SK-N-SH (cell line): ENCODE results near the gene CLK4. TPM values are rescaled to one million over a fixed set of nuclear protein-coding genes. Genes with fewer than 3 reads are reported as not detected.
A peak's percentile ranks its signal among the peaks of the same experiment; 100 is the strongest.

Source experiments
- CTCF ChIA-PET: fragments of 300-600, 350-600 bp; formaldehyde crosslinking; extraction: SDS; loops from one replicate; lab custom pipeline; 2021; lab: Yijun Ruan, JAX
- POLR2A ChIA-PET: fragments of 350-600 bp; sonication (Branson Sonifier 250); formaldehyde crosslinking; extraction: SDS; loops from one replicate; lab custom pipeline; 2020; ENCODE audit warnings: antibody characterized with exemption, inconsistent platforms; lab: Yijun Ruan, JAX
- DNase-seq: peaks from one replicate; pipeline ENCODE4 v3.0.0; 2012
- H2AFZ ChIP-seq: fragments of 200-600 bp; sonication (generic); 2 replicates; pipeline ENCODE4 v1.8.1; 2016; ENCODE audit warnings: antibody characterized with exemption, mild to moderate bottlenecking, low read depth
- H3F3A ChIP-seq: fragments of 200-600 bp; sonication (generic); replicated peaks from 2 replicates; pipeline ENCODE3; 2016; ENCODE audit warnings: antibody characterized with exemption, mild to moderate bottlenecking; ENCODE audit not compliant: insufficient read depth
- H3K27ac ChIP-seq, 2 experiments: fragments of 200-500 bp in 1 of 2; fragments of 200-600 bp in 1 of 2; sonication (Bioruptor generic) in 1 of 2; sonication (generic), shearing (Covaris generic) in 1 of 2; 2 replicates each; pipeline versions ENCODE4 v1.5.1 to v1.6.1; 2014 to 2016; ENCODE audit warnings: low read depth in 2 of 2, inconsistent platforms in 1 of 2, low read length in 1 of 2, mild to moderate bottlenecking in 1 of 2, mixed read lengths in 1 of 2
- H3K27me3 ChIP-seq: fragments of 200-600 bp; sonication (generic), shearing (Covaris generic); 2 replicates; pipeline ENCODE4 v1.6.1; 2016; ENCODE audit warnings: mixed run types; ENCODE audit not compliant: insufficient read depth
- H3K36me3 ChIP-seq, 2 experiments: fragments of 200-500 bp in 1 of 2; fragments of 200-600 bp in 1 of 2; sonication (Bioruptor generic) in 1 of 2; sonication (generic) in 1 of 2; replicated peaks in 1 of 2; 2 replicates each; pipeline versions ENCODE3 to v1.5.1; 2014 to 2016; ENCODE audit warnings: low read length in 1 of 2, mild to moderate bottlenecking in 1 of 2; ENCODE audit not compliant: insufficient read depth in 2 of 2, control insufficient read depth in 1 of 2
- H3K4me1 ChIP-seq, 2 experiments: fragments of 200-500 bp in 1 of 2; fragments of 200-600 bp in 1 of 2; sonication (Bioruptor generic) in 1 of 2; sonication (generic), shearing (Covaris generic) in 1 of 2; 2 replicates each; pipeline versions ENCODE4 v1.5.1 to v1.6.1; 2014 to 2016; ENCODE audit warnings: low read depth in 1 of 2, low read length in 1 of 2, mixed run types in 1 of 2; ENCODE audit not compliant: insufficient read depth in 2 of 2, control insufficient read depth in 1 of 2
- H3K4me2 ChIP-seq: fragments of 200-600 bp; sonication (generic), shearing (Covaris generic); 2 replicates; pipeline ENCODE4 v1.6.1; 2017; ENCODE audit warnings: mixed run types
- H3K4me3 ChIP-seq, 2 experiments: fragments of 200-500 bp in 1 of 2; fragments of 200-600 bp in 1 of 2; sonication (Bioruptor generic) in 1 of 2; sonication (generic), shearing (Covaris generic) in 1 of 2; 2 replicates each; pipeline versions ENCODE4 v1.5.1 to v1.8.1; 2014 to 2016; ENCODE audit warnings: low read depth in 2 of 2, inconsistent platforms in 1 of 2, low read length in 1 of 2, mild to moderate bottlenecking in 1 of 2, mixed read lengths in 1 of 2, moderate library complexity in 1 of 2
- H3K79me2 ChIP-seq: fragments of 200-600 bp; sonication (generic); 2 replicates; pipeline ENCODE4 v1.8.1; 2017; ENCODE audit warnings: mild to moderate bottlenecking; ENCODE audit not compliant: insufficient read depth
- H3K9ac ChIP-seq: fragments of 200-600 bp; sonication (generic); 2 replicates; pipeline ENCODE4 v1.6.1; 2017; ENCODE audit warnings: mixed run types
- H3K9me2 ChIP-seq: fragments of 200-600 bp; sonication (generic); 2 replicates; pipeline ENCODE4 v1.6.1; 2017; ENCODE audit warnings: mixed run types
- H3K9me3 ChIP-seq: fragments of 200-600 bp; sonication (generic); 2 replicates; pipeline ENCODE4 v1.6.1; 2017; ENCODE audit warnings: mixed run types, mild to moderate bottlenecking, moderate library complexity
- H4K20me1 ChIP-seq: fragments of 200-600 bp; sonication (generic); 2 replicates; pipeline ENCODE4 v1.6.1; 2017; ENCODE audit warnings: mild to moderate bottlenecking, mixed run types; ENCODE audit not compliant: insufficient read depth
- CHD2 ChIP-seq: fragments of 150-350 bp; IDR thresholded peaks from 2 replicates; pipeline ENCODE4 v1.6.1; 2018; ENCODE audit warnings: low read length; ENCODE audit not compliant: partially characterized antibody
- CTCF ChIP-seq: fragments of 200-600 bp; sonication (generic); IDR thresholded peaks from 2 replicates; pipeline ENCODE4 v1.6.1; 2017; ENCODE audit warnings: antibody characterized with exemption, mild to moderate bottlenecking, moderate library complexity
- EP300 ChIP-seq, 2 experiments: IDR thresholded peaks; 2 replicates each; pipeline versions ENCODE4 v1.4.0 to v1.6.1; 2012; ENCODE audit warnings: borderline replicate concordance in 1 of 2, low read depth in 1 of 2, low read length in 1 of 2
- EZH2phosphoT487 ChIP-seq: fragments of 200-600 bp; sonication (generic); IDR thresholded peaks from 2 replicates; pipeline ENCODE4 v1.6.1; 2017; ENCODE audit warnings: low read depth, mixed run types, mild to moderate bottlenecking, antibody characterized with exemption, moderate library complexity, borderline replicate concordance
- GABPA ChIP-seq: IDR thresholded peaks from 2 replicates; pipeline ENCODE4 v1.4.0; 2012; ENCODE audit warnings: low read depth, mild to moderate bottlenecking
- GATA2 ChIP-seq: sonication (generic); formaldehyde crosslinking; IDR thresholded peaks from 2 replicates; pipeline ENCODE4 v1.5.0; 2020; ENCODE audit warnings: mild to moderate bottlenecking, missing genetic modification reagents
- IRF3 ChIP-seq: fragments of 150-350 bp; IDR thresholded peaks from 2 replicates; pipeline ENCODE4 v1.6.1; 2016; ENCODE audit warnings: mild to moderate bottlenecking, low read depth, low read length
- JUND ChIP-seq: IDR thresholded peaks from 2 replicates; pipeline ENCODE4 v1.4.0; 2012
- NFIC ChIP-seq: IDR thresholded peaks from 2 replicates; pipeline ENCODE4 v1.4.0; 2012; ENCODE audit warnings: borderline replicate concordance
- POLR2AphosphoS5 ChIP-seq: IDR thresholded peaks from 2 replicates; pipeline ENCODE4 v1.6.1; 2012; ENCODE audit warnings: low read depth, low read length
- RAD21 ChIP-seq: IDR thresholded peaks from 2 replicates; pipeline ENCODE4 v1.6.1; 2012; ENCODE audit warnings: mild to moderate bottlenecking, low read length
- RCOR1 ChIP-seq: fragments of 150-350 bp; IDR thresholded peaks from 2 replicates; pipeline ENCODE4 v1.6.1; 2017; ENCODE audit warnings: antibody characterized with exemption, low read length
- REST ChIP-seq: IDR thresholded peaks from 2 replicates; pipeline ENCODE4 v1.6.1; 2012; ENCODE audit warnings: mild to moderate bottlenecking, low read depth, low read length, moderate library complexity
- RXRA ChIP-seq: IDR thresholded peaks from 2 replicates; pipeline ENCODE4 v1.4.0; 2012; ENCODE audit warnings: low read depth, mild to moderate bottlenecking, borderline replicate concordance
- SIN3A ChIP-seq: IDR thresholded peaks from 2 replicates; pipeline ENCODE4 v1.6.1; 2012; ENCODE audit warnings: low read depth, mild to moderate bottlenecking, low read length, moderate library complexity, borderline replicate concordance
- SMC3 ChIP-seq: IDR thresholded peaks from 2 replicates; pipeline ENCODE4 v1.6.1; 2012; ENCODE audit warnings: low read depth, low read length, improper control_type of control experiment
- TAF1 ChIP-seq: IDR thresholded peaks from 2 replicates; pipeline ENCODE4 v1.6.1; 2012; ENCODE audit warnings: low read depth, mild to moderate bottlenecking, low read length, moderate library complexity, borderline replicate concordance
- TCF12 ChIP-seq: IDR thresholded peaks from 2 replicates; pipeline ENCODE4 v1.4.0; 2012
- TEAD4 ChIP-seq: IDR thresholded peaks from 2 replicates; pipeline ENCODE4 v1.4.0; 2012; ENCODE audit warnings: mild to moderate bottlenecking, borderline replicate concordance; ENCODE audit not compliant: insufficient read depth
- USF2 ChIP-seq: fragments of 150-350 bp; IDR thresholded peaks from 2 replicates; pipeline ENCODE4 v1.6.1; 2017; ENCODE audit warnings: antibody characterized with exemption, low read length, low read depth, borderline replicate concordance
- ZBTB33 ChIP-seq: IDR thresholded peaks from 2 replicates; pipeline ENCODE4 v1.4.0; 2012; ENCODE audit warnings: low read depth, borderline replicate concordance
- WGBS: methylation state at CpG from one replicate; pipeline ENCODE4 v1.1.6; 2017; ENCODE audit warnings: low lambda C conversion rate; 5-methylcytosine and 5-hydroxymethylcytosine counted together
- polyA plus RNA-seq, 3 experiments: library from polyadenylated mRNA; depleted of rRNA; stranded (reverse); fragments of >200 nt; gene quantifications; 2 replicates each; pipeline ENCODE4 v1.2.3, GENCODE V29; 2012

CLK4 gene
- polyA plus RNA-seq (2012; rRNA removed): 7.5 and 10.1 TPM in 2 replicates
- 4.6 and 5.3 TPM in 2 replicates for polyA plus RNA-seq (2012; cell fraction: cytosol; rRNA removed)
- 19.8 and 43.7 TPM in 2 replicates for polyA plus RNA-seq (2012; cell fraction: nucleus; rRNA removed)

GRCh38 chr5:178626484-178627258 lies at the start of gene CLK4:
Gene CLK4, minus strand, starts transcription at chr5:178627050. Its CDS starts 3,634 bp downstream, at chr5:178623416.
- Histone ChIP-seq H3K9ac (peak within 1 kb of the TSS; percentile 80), H3K79me2 (peaks cover 49% of the 10 kb centered on the region), H3K36me3 (peaks cover 16 to 18% of the 10 kb centered on the region in 2 experiments), H4K20me1 (peaks cover 23% of the 10 kb centered on the region; the same call in 1 of the 2 replicates), H3F3A (peaks cover 6% of the 10 kb centered on the region), H2AFZ (peak within 1 kb of the TSS; percentile 89), H3K4me1 (peaks cover 5 to 6% of the 10 kb centered on the region in 2 experiments; a peak in 2 of 4 replicates), H3K9me2 (no peaks in the 10 kb centered on the region), H3K27ac (peak within 1 kb of the TSS; percentile 77 to 92), H3K4me2 (peak within 1 kb of the TSS; percentile 83), H3K27me3 (no peaks in the 10 kb centered on the region), H3K4me3 (peak within 1 kb of the TSS; percentile 83 to 97), H3K9me3 (no peaks in the 10 kb centered on the region)
- ChIA-PET POLR2A (interaction anchor here (1.6 kb wide), 1 partner anchor 394 kb away, joined by 4 read pairs; the partner anchor contains the start of gene PHYKPL), CTCF (interaction anchor here (0.8 to 1.1 kb wide), 2 partner anchors 8 to 11 kb away, joined by 3 read pairs; no protein-coding TSS in a partner anchor)
- DNase-seq: peak; percentile 97
- 0% methylated on average over 2 of the region's 79 CpGs for WGBS
- TF ChIP-seq RAD21 (no peak), RCOR1 (no peak), EP300 (IDR thresholded peaks at IDR 0.05; ENCODE audit: borderline replicate concordance in 1 of 2, low read depth in 1 of 2, low read length in 1 of 2) (no peak), POLR2AphosphoS5 (peak; percentile 75), NFIC (peak; percentile 10; the same call in 1 of the 2 replicates), EZH2phosphoT487 (no peak), SIN3A (peak; percentile 81), TCF12 (no peak), RXRA (0 out of 2 replicates have a peak, but pooled peaks have one; percentile 36), JUND (no peak), SMC3 (no peak), CTCF (no peak), TEAD4 (no peak), GABPA (no peak), USF2 (peak; percentile 70), REST (0 out of 2 replicates have a peak, but pooled peaks have one; percentile 29), ZBTB33 (no peak), GATA2 (no peak), CHD2 (no peak), TAF1 (peak; percentile 79), IRF3 (no peak)
